LNCAP (cell line): ENCODE results near the gene PXDN.

Experiments used
- TF ChIP-seq, protein P1 (sequence below): fragments of 450-650 bp; IDR thresholded peaks from 2 replicates; pipeline ENCODE4 v1.5.1; 2017; ENCODE audit warnings: mild to moderate bottlenecking

PXDN gene

DNA sequence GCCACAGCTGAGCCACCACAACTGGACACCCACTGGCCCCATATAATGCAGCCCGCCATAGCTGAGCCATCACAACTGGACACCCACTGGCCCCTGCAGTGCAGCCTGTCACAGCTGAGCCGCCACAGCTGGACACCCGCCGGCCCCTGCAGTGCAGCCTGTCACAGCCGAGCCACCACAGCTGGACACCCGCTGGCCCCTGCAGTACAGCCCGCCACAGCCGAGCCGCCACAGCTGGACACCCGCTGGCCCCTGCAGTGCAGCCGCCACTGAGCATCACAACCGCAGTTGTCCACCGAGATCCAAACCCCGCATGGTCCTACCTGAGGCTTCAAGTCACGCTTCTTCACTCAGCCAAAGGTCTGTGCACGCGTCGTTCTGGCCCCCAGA, 134.2 kb downstream of the PXDN start:
- TF ChIP-seq, protein P1, sequence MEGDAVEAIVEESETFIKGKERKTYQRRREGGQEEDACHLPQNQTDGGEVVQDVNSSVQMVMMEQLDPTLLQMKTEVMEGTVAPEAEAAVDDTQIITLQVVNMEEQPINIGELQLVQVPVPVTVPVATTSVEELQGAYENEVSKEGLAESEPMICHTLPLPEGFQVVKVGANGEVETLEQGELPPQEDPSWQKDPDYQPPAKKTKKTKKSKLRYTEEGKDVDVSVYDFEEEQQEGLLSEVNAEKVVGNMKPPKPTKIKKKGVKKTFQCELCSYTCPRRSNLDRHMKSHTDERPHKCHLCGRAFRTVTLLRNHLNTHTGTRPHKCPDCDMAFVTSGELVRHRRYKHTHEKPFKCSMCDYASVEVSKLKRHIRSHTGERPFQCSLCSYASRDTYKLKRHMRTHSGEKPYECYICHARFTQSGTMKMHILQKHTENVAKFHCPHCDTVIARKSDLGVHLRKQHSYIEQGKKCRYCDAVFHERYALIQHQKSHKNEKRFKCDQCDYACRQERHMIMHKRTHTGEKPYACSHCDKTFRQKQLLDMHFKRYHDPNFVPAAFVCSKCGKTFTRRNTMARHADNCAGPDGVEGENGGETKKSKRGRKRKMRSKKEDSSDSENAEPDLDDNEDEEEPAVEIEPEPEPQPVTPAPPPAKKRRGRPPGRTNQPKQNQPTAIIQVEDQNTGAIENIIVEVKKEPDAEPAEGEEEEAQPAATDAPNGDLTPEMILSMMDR, result no peak

DNA sequence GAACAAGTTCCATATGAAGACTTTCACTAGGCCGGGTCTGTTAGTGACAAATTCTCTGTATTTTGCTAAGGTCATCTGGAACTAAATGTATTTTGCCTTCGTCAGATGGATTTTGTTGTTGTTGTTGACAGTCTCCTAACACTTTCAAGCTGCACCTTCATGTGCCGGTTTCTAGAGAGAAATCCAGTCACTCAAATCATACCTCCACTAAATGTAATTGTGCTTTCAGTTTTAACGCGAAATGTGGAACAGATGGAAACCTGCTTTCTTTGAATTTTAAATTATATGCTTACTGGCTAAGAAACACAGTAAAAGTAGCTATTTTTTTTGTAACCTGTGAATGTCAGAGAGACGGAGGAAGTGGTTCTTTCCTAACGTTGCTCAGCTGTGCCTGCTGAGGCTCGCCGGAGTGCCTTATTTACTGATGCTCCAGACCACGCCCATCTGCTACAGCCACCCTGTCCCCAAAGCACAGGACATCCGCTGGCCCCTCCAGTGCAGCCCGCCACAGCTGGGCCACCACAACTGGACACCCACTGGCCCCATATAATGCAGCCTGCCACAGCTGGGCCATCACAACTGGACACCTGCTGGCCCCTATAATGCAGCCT, 134.7 kb downstream of the PXDN start:
- TF ChIP-seq, protein P1, result no peak

DNA sequence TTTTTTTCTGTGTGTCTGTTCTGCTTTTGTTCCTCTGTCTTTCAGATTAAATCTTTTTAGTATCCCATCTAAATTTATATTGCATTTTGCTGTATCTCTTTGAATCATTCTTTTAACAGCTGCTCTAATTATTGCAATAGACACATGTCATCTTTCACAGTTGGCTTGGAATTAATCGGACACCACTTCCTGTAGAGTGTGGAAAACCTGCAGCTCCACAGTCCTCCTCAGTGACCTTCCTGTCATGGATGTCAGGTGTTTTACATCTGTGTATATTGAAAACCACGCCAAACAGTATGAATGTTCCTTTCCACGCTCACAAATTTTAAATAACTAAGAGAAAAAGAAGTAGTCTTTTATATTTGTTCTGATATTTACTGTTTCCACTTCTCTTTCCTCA, 135.3 kb downstream of the PXDN start:
- TF ChIP-seq, protein P1, result no peak

DNA sequence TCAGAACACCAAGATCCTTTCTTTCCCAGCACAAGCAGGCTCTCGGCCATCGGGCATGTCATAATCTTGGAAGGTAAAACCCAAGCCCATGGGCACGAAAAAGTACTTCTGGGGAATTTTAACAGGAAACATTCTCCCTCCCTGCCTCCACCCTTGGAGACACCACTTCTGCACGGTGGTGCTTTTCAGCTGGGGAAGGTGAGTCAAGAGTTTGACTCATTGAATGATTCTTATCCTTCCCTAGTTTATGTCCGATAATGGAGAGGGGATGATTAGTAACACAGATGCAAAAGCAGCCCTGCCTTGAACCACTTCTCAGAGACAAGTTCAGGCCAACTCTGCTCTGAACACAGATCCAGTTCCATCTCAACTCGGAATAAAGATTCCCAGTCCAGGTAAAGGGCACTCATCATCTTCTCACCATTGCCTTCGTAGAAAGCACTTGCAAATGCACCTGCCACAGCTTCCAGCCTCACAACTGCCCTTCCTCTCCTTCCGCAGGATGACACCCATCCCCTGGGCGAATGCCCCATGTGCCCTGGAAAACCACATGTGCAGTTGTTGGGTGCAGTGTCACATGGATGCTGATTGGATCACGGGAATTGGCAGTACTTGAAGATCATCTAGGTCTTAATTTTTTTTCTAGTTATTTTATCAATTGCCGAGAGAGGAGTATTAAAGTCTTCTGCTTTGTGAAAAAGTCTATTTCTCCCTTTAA, 136.2 kb downstream of the PXDN start:
- TF ChIP-seq, protein P1, result no peak

DNA sequence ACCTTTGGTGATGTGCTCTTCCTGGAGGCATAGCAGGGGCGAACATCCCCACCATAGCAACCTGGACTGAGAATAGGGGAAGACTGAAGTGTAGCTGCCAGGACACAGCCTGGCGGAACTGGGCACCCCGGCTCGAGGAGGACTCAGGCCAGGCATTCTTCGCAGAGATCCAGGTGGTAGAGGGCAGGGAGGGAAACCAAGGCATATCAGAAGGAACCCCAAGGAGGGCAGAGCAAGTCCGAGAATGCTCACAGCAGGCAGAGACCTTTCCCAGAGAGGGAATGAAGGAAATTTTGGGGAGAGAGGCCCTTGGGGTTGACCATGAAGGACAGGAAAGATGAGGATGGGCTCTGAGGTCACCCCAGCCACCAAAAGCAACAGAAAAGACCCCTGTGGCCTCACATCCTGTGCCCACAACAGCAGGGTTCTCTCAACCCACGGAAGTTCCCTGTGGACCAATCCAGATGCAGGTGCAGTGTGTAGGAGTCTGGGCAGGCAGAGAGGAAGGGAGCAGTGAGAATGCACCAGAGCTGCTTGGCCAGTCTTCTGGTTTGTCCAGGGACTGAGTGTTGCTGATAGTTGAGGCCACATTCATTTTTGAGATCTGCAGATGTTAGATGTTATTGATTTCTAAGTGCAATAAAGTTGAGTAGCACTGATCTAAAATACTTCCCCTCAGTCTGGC, 136.9 kb downstream of the PXDN start:
- TF ChIP-seq, protein P1, result no peak

DNA sequence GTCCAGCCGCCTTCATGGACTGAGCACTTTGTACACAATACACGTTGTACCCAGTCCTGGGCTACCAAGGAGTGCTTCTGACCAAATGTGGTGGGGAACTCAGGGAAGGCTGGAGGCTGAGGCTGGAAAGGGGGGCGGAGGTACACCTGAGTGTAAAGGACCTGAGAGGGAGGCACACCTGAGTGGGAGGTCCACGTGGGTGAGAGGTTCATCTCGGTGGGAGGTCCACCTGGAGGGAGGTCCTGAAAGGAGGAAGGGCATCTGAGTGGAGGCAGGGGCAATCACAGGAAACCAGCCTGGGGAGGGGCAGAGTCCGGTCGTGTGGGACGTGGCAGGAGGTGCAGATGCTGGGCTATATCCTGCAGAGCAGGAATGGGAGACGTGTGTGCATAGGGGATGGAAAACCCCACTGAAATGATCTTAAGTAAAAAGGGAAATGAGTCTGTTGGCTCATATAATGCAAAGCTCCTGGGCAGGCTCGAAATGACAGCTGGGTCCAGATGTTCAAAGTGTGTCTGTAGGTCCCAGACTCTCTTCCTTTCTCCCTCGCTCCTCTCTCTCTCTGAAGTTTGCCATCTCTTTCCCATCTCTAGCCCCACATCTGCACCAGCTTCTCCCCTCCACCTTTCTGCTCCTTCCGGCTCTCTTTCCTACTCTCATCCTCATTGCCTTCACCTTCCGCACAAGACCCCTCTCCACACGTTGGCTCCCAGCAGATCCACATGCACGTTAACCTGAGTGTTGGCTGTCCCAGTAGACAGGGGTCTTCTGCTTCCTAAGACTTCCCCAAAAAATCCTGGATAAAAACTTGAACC, 137.7 kb downstream of the PXDN start:
- TF ChIP-seq, protein P1, result no peak

DNA sequence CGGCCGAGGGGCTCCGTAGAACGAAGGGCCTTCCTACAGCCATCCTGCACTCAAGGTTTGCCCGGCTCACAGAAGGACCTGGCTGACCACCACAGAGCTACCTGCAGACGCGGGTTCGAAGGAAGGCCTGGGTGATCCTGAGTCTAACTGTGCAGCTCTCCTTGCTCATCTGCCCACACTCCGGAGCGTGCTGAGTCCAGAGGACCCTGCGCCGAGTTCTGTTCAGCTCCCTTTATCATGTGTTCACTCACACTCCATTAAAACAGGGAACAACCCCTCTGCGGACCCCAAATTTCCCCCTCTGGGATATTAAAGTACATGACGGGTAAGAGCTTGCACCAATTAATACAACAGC, 138.3 kb downstream of the PXDN start:
- TF ChIP-seq, protein P1, result no peak
